Measurements from ENCODE around the gene BPGM.

Gene BPGM

DNA sequence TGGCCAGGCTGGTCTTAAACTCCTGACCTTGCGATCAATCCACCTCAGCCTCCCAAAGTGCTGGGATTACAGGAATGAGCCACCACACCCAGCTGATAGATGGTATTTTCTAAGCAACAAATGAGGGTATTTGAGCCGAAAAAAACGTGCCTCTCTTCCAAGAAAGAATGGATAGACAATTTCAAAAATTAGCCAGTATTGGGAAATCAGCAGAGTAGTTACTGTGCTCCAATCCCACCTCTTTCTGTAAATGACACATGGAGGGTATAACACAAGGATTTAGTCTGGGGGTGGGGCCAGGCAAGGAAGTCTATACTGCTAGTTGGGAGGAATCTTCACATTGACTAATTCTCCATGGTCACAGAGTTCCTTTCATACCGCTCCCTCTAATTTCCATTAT lies 9.2 kb upstream of the BPGM start:
- Histone ChIP-seq H3K27ac (ENCODE audit: low read depth, low read length) (no peak overlapping the region), H3K27me3 (ENCODE audit: control insufficient read depth, low read length) (no peaks in the 10 kb centered on the region)
- TF ChIP-seq CTCF (IDR thresholded peaks at IDR 0.05; ENCODE audit: low read depth, low read length, poor library complexity, severe bottlenecking) (no peak), EZH2phosphoT487 (IDR thresholded peaks at IDR 0.05; ENCODE audit: borderline replicate concordance, low read length) (no peak)

GRCh38 chr7:134637934-134638719 lies 8.5 kb upstream of the BPGM start:
- no peaks in the 10 kb centered on the region for H3K27me3 ChIP-seq (ENCODE audit: control insufficient read depth, low read length)
- no peaks in the 10 kb centered on the region for H3K79me2 ChIP-seq (ENCODE audit: control insufficient read depth, low read length)
- no peak overlapping the region for H3K4me3 ChIP-seq (ENCODE audit: low read length)
- no peaks in the 10 kb centered on the region for H4K20me1 ChIP-seq (ENCODE audit: control insufficient read depth, insufficient read depth, low read depth, low read length)
- H3K4me2 ChIP-seq (ENCODE audit: low read length) = no peak overlapping the region
- no peaks in the 10 kb centered on the region for H3K9me3 ChIP-seq (ENCODE audit: control insufficient read depth, insufficient read depth, low read length)
- no peaks in the 10 kb centered on the region for H3K36me3 ChIP-seq (ENCODE audit: control insufficient read depth, low read length)
- TF ChIP-seq CTCF (IDR thresholded peaks at IDR 0.05; ENCODE audit: low read depth, low read length, poor library complexity, severe bottlenecking) (no peak), EZH2phosphoT487 (IDR thresholded peaks at IDR 0.05; ENCODE audit: borderline replicate concordance, low read length) (no peak)
- no peaks in the 10 kb centered on the region for H3K4me1 ChIP-seq (ENCODE audit: control insufficient read depth, low read length)
- H3K27ac ChIP-seq (ENCODE audit: low read depth, low read length) = no peak overlapping the region
- no peaks in the 10 kb centered on the region for H3K9me2 ChIP-seq (replicated peaks; ENCODE audit: control insufficient read depth, low read length)
- H3F3A ChIP-seq (ENCODE audit: control insufficient read depth, insufficient read depth) = no peaks in the 10 kb centered on the region

More for the DNA sequence above, 9.2 kb upstream of the BPGM start:
- no peaks in the 10 kb centered on the region for H3K79me2 ChIP-seq (ENCODE audit: control insufficient read depth, low read length)
- H3K9me2 ChIP-seq (replicated peaks; ENCODE audit: control insufficient read depth, low read length) = no peaks in the 10 kb centered on the region
- no peaks in the 10 kb centered on the region for H3K36me3 ChIP-seq (ENCODE audit: control insufficient read depth, low read length)
- no peak overlapping the region for H3K4me2 ChIP-seq (ENCODE audit: low read length)
- no peaks in the 10 kb centered on the region for H3F3A ChIP-seq (ENCODE audit: control insufficient read depth, insufficient read depth)
- no peak overlapping the region for H3K4me3 ChIP-seq (ENCODE audit: low read length)
- H3K9me3 ChIP-seq (ENCODE audit: control insufficient read depth, insufficient read depth, low read length) = no peaks in the 10 kb centered on the region
- H4K20me1 ChIP-seq (ENCODE audit: control insufficient read depth, insufficient read depth, low read depth, low read length) = no peaks in the 10 kb centered on the region
- H3K4me1 ChIP-seq (ENCODE audit: control insufficient read depth, low read length) = no peaks in the 10 kb centered on the region

- no peaks in the 10 kb centered on the region for H3K79me2 ChIP-seq (ENCODE audit: control insufficient read depth, low read length)
- no peaks in the 10 kb centered on the region for H3K4me1 ChIP-seq (ENCODE audit: control insufficient read depth, low read length)
- no peaks in the 10 kb centered on the region for H3K9me2 ChIP-seq (replicated peaks; ENCODE audit: control insufficient read depth, low read length)
- no peaks in the 10 kb centered on the region for H3K9me3 ChIP-seq (ENCODE audit: control insufficient read depth, insufficient read depth, low read length)
- no peak overlapping the region for H3K4me3 ChIP-seq (ENCODE audit: low read length)
- no peaks in the 10 kb centered on the region for H3K27me3 ChIP-seq (ENCODE audit: control insufficient read depth, low read length)
- H3K27ac ChIP-seq (ENCODE audit: low read depth, low read length) = no peak overlapping the region
- H4K20me1 ChIP-seq (ENCODE audit: control insufficient read depth, insufficient read depth, low read depth, low read length) = no peaks in the 10 kb centered on the region
- H3F3A ChIP-seq (ENCODE audit: control insufficient read depth, insufficient read depth) = no peaks in the 10 kb centered on the region
- TF ChIP-seq CTCF (IDR thresholded peaks at IDR 0.05; ENCODE audit: low read depth, low read length, poor library complexity, severe bottlenecking) = no peak
- no peak for TF ChIP-seq EZH2phosphoT487 (IDR thresholded peaks at IDR 0.05; ENCODE audit: borderline replicate concordance, low read length)
- no peak overlapping the region for H3K4me2 ChIP-seq (ENCODE audit: low read length)
- no peaks in the 10 kb centered on the region for H3K36me3 ChIP-seq (ENCODE audit: control insufficient read depth, low read length)
Observed at GRCh38 chr7:134639061-134639460, 7.6 kb upstream of the BPGM start.
